Activated CD8-positive, alpha-beta memory T cell treated with anti-CD3 and anti-CD28 coated beads for 36 hours (primary cell): ENCODE results near the gene DGLUCY. TPM values are rescaled to one million over a fixed set of nuclear protein-coding genes. Genes with fewer than 3 reads are reported as not detected.
"Not testable (repeated sequence)": the region's sequence is repeated elsewhere in the genome, so short reads cannot be mapped to it uniquely, and the experiment has no call there.

Source experiments
- CTCF ChIA-PET: fragments of 350-600 bp; sonication (Branson Sonifier 250); formaldehyde crosslinking; loops from one replicate; lab custom pipeline; 2021; ENCODE audit warnings: antibody characterized with exemption; lab: Charles Lee
- POLR2A ChIA-PET: fragments of 350-600 bp; sonication (Branson Sonifier 250); formaldehyde crosslinking; loops from one replicate; lab custom pipeline; 2021; ENCODE audit warnings: antibody characterized with exemption; lab: Charles Lee
- total RNA-seq, 2 experiments: library from RNA; stranded (reverse); gene quantifications; one replicate each; pipeline ENCODE4 v1.2.3, GENCODE V29; 2021

Gene DGLUCY
- total RNA-seq, 2 experiments from 2014 or later, result 41.1 to 44.5 TPM

DNA sequence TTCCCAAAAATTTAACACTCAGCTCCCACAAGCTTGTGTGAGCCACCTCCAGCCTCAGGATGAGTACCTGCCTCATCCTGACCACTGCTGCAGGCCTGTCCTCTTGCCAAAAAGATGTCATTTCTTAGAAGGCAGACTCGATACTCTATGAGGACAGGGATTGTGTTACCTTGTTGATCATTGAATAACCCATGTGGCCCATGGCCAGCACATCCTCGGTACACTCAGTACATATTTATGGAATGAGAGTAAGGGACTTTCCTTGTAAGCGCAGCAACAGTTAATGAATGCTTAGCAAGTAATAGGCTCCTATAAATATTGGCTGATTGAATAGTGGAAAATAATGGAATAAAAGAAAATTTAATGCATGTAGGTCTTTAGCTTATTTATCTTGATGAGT, 15.3 kb upstream of the DGLUCY start:
- CTCF ChIA-PET, result interaction anchor here (1.0 kb wide), 1 partner anchor 20 kb away, joined by 3 read pairs; no protein-coding TSS in a partner anchor
- POLR2A ChIA-PET, result interaction anchor here (0.7 kb wide), 1 partner anchor 17 kb away, joined by 3 read pairs; no protein-coding TSS in a partner anchor

DNA sequence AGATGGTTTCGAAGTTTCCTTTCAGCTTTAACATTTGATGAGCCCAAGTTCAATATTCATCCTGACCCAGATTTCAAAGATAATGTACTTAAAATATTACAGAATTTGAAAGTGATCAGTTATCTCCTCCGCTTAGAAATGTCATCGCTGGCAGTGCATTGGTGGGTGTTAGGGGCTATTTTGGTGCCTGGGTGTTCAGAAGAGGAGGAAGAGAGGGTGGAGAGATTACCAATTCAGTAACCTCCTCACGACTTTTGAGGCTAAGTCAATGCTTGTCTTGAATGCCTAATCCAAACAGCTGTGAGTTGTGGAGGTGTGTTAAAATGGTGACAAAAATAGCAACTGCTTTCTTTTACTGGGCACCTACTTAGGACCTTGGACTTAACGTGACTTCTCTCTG, 13.8 kb upstream of the DGLUCY start:
- ChIA-PET POLR2A (interaction anchor here (0.6 kb wide), 1 partner anchor 24 kb away, joined by 6 read pairs; no protein-coding TSS in a partner anchor), CTCF (interaction anchor here (0.9 to 1.4 kb wide), 2 partner anchors 14 to 38 kb away, joined by 3 to 4 read pairs; partner anchors contain the start of gene DGLUCY)

DNA sequence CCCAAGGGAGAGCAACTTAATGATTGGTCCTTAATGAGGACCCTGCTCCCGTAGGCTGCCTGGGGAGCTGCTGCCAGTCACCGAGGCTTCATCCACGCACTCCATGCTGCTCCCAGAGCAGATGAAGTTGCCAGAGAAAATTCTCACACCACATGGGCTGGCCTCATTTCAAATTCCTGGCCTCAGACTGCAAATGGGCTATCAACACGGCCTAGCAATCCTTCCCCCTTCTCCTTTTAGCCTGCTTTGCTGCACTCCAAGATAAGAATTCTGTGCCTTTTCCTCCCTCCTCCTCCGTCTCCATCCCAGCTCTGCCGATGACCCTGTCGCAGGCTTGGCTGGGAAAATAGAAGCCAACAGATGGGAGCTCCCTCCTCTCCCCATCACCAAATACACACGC, 10.8 kb upstream of the DGLUCY start:
- POLR2A ChIA-PET, result interaction anchor here (0.5 kb wide), 1 partner anchor 10 kb away, joined by 3 read pairs; no protein-coding TSS in a partner anchor
- CTCF ChIA-PET, result no interaction called here

DNA sequence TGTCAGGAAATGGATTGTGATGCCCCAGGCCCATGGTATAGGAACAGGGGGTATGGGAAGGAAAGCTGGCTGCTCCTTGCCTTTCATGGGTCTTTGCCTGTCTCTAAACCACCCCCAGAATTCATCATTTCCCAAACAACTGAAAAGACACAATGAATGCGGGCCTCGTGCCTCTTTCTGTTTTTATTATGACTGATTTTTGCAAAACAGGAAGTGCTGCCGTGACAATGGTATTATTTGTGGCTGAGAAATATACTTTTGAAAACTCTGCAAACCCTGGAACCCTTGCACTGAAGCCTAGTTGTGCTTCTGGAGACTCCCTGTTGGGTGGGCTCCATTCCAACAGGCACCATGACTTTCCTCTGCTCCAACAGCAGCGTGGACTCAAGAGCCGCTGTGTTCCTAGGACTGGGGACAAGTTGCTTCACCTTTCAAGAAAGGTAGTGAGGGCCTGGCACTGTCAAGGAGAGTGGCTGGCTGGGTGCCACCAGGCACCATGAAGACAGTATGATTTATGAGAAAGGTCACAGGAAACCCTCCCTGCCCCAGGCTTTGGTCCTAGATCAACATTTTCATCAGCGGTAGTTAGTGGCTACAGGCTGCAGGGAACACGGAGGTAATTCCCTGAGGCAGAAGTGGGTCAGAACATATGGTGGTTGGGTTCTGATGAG, 4.8 kb upstream of the DGLUCY start:
- POLR2A ChIA-PET, result no interaction called here
- CTCF ChIA-PET, result interaction anchor here (0.7 kb wide), 1 partner anchor 174 kb away, joined by 3 read pairs; no protein-coding TSS in a partner anchor

DNA sequence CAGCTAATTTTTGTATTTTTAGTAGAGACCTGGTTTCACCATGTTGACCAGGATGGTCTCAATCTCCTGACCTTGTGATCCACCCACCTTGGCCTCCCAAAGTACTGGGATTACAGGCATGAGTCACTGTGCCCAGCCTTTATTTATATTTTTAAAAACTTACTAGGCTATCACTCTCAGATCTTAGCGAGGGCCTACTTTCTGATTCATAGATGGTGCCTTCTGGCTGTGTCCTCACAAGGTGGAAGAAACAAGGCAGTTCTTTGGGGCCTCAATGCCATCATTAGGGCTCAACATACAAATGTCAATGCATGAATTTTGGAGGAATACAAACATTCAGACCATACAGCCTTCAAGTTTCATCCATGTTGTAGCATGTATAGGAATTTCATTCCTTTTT, 2.4 kb upstream of the DGLUCY start:
- ChIA-PET POLR2A (no interaction called here), CTCF (no interaction called here)

DNA sequence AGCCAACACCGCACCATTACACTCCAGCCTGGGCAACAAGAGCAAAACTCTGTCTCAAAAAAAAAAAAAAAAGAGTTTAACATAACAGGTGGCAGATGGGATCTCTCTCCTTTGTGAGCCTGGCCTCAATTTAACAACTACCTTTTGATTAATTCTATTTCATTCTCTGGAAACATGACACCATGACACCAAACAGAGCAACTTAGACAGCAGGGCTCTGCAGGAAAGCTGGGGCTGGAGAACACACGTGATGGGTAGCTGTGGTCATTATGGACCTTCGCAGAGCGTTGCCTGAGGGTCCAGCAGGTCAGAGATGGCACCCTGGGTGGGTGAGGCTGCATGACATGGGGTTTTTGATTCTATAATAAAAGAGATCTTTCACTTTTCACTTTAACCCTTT, 1.7 kb upstream of the DGLUCY start:
- POLR2A ChIA-PET, result interaction anchor here (0.6 to 4.9 kb wide), 2 partner anchors 15 to 52 kb away, joined by 3 to 81 read pairs; partner anchors contain the start of gene RPS6KA5
- CTCF ChIA-PET, result interaction anchor here (0.6 kb wide), 1 partner anchor 13 kb away, joined by 3 read pairs; no protein-coding TSS in a partner anchor

DNA sequence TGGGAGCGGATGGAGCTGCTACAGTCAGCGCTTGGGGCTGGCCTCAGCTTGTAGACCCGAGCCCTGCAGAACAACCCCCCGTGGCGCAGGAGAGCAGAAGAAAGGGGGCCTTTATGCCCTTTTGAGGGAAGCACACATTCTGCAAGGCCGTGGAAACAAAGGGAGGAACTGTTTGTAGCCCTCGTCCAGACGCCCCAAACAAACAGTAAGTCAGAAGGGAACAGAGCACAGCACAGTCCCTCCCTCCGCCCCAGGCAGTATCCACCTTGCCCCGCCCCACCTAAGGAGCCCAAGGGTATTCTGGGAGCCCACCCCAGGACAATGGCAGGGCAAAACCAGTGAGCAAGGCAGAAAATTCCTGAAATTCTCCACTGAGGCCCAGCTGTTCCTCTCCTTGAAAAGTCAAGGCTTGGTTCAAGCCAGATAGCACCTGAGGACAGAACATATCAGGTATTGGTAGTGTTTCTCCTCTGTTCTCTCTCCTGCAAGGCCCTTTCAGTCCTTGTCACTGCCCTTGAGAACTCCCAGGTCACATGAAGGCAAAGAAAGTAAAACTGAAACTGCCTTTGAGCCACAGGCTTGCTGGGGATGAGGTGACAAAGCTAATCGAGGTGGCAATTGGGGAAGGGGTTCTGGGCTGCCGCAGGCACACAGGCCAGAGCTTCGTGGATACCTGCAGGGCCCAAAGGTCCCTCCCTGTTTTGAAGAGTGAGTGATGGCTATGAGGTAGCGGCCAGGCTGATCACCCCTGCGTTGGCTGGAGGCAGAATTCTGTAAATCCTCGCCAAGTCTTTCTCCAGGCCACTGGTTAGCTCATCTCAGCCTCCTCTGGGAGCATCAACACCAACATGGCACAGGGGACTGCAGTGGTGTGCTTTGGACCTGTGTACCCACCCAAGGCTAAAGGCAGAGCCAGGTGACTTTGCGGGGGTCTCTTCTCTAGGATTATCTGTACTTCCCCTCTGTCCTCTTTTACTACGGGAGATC, 499 bp downstream of the DGLUCY start:
- ChIA-PET CTCF (interaction anchor here (1.0 to 3.2 kb wide), 8 partner anchors 14 to 211 kb away, joined by 3 to 18 read pairs (median 6); partner anchors contain the start of gene RPS6KA5), POLR2A (interaction anchor here (0.6 to 4.9 kb wide), 10 partner anchors 36 to 394 kb away, joined by 3 to 81 read pairs (median 4); partner anchors contain the start of gene RPS6KA5)

DNA sequence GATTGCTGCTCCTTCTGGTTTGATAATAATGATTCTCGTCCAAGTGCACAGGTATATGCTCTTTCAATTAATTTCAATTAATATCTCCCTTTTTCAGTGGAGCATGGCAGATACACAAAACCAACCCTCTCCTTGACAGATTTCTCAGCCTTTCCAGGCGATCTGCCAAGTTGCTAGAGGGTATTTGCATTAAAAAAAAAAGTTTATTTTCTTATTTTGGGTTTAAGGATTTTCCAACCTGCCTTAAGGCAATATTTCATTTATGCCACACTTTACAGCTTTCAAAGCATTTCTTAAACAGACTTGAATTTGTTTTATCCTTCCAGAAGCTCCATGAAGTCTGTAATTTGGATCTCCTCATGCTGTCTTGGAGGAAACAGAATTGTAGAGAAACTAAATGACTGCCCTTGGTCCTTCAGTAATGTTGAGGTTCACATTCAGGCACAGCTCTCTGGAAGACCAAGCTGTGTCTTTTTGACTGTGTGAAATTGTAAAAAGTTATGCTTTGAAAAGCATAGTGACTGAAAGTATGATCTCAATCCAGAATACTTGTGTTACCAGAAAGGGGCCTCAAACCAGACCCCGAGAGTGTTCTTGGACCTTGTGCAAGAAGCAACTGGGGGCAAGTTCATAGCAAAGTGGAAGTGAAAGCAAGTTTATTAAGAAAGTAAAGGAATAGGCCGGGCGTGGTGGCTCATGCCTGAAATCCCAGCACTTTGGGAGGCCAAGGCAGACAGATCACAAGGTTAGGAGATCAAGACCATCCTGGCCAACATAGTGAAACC, 2.3 kb downstream of the DGLUCY start:
- POLR2A ChIA-PET, result interaction anchor here (0.9 to 4.9 kb wide), 4 partner anchors 18 to 147 kb away, joined by 3 to 81 read pairs (median 13); partner anchors contain the start of gene RPS6KA5
- CTCF ChIA-PET, result interaction anchor here (0.6 to 3.2 kb wide), 6 partner anchors 29 to 213 kb away, joined by 3 to 18 read pairs (median 5); partner anchors contain the start of gene RPS6KA5

DNA sequence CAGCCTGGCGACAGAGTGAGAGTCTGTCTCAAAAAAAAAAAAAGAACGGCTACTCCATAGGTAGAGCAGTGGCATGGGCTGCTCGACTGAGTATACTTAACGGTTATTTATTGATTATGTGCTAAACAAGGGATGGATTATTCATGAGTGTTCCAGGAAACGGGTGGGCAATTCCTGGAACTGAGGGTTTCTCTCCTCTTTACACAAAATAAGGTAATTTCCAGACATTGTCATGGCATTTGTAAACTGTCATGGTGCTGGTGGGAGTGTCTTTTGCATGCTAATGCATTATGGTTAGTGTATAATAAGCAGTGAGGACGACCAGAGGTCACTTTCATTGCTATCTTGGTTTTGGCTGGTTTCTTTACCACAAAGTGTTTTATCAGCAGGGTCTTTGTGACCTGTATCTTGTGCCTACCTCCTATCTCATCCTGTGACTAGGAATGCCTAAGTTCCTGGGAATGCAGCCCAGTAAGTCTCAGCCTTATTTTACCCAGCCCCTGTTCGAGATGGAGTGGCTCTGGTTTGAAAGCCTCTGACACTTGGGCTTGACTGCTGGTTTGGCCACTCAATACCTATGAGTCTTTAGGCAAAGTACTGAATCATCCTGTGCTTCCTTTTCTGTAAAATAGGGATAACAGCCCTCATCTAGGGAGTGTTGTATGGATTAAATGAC, 3.2 kb downstream of the DGLUCY start:
- ChIA-PET POLR2A (interaction anchor here (3.4 to 4.9 kb wide), 2 partner anchors 57 to 147 kb away, joined by 17 to 81 read pairs; partner anchors contain the start of gene RPS6KA5), CTCF (interaction anchor here (0.8 kb wide), 1 partner anchor 28 kb away, joined by 3 read pairs; no protein-coding TSS in a partner anchor)

DNA sequence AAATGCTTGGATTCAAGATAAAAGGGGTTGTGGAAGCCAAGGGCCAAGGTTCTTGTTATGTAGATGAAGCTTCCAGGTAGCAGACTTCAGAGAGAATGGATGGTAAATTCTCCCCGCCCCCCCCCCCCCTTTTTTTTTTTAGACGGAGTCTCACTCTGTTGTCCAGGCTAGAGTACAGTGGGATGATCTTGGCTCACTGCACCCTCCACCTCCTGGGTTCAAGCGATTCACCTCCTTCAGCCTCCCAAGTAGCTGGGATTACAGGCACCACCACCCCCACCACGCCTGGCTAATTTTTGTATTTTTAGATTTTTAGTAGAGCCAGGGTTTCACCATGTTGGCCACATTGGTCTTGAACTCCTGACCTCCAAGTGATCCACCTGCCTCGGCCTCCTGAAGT, 4.1 kb downstream of the DGLUCY start:
- POLR2A ChIA-PET, result no interaction called here
- CTCF ChIA-PET, result no interaction called here

DNA sequence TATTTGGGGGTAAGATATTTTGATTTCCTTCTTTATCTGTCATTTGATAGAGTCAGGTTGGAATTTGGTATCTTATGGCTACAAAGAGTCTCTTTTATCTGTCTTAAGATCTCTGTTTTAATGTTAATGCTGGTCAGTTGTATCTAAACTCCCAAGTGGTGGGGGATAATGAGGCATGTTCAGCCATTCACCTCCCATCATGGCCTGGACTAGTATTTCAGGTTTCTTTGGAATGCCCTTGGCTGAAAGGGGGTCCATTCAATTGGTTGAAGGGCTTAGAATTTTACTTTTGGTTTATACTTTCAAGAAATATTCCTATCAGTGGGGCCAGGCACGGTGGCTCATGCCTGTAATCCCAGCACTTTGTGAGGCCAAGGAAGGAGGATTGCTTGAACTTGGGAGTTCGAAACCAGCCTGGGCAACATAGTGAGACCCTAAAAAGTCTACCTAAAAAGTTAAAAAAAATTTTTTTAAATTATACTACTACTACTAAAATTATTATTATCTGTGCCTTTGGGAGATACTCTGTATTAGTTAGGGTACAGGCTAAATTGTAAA, 4.7 kb downstream of the DGLUCY start:
- ChIA-PET CTCF (interaction anchor here (0.6 to 1.6 kb wide), 2 partner anchors 20 to 30 kb away, joined by 3 to 4 read pairs; no protein-coding TSS in a partner anchor), POLR2A (interaction anchor here (0.5 kb wide), 1 partner anchor 233 kb away, joined by 3 read pairs; no protein-coding TSS in a partner anchor)

DNA sequence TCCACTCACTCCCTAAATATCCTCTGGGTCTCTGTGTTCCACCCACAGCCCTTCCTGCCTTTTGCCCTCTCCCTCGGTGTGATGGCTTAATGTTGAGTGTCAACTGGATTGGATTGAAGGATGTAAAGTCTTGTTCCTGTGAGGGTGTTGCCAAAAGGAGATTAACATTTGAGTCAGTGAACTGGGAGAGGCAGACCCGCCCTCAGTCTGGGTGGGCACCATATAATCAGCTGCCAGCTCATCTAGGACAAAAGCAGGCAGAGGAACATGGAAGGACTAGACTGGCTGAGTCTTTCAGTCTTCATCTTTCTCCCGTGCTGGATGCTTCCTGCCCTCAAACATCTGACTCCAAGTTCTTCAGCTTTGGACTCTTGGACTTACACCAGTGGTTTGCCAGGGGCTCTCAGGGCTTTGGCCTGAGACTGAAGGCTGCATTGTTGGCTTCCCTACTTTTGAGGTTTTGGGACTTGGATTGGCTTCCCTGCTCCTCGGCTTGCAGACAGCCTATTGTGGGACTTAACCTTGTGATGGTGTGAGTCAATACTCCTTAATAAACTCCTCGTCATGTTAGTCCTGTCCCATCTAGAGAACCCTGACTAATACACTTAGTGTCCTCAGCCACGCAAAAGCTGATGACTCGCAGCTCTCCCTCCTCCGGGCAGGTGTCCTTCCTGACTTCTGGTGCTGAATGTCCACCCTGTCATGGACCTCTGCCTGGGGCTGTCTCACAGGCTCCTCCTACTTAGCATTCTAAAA, 5.9 kb downstream of the DGLUCY start:
- CTCF ChIA-PET, result interaction anchor here (1.6 kb wide), 1 partner anchor 19 kb away, joined by 4 read pairs; no protein-coding TSS in a partner anchor

DNA sequence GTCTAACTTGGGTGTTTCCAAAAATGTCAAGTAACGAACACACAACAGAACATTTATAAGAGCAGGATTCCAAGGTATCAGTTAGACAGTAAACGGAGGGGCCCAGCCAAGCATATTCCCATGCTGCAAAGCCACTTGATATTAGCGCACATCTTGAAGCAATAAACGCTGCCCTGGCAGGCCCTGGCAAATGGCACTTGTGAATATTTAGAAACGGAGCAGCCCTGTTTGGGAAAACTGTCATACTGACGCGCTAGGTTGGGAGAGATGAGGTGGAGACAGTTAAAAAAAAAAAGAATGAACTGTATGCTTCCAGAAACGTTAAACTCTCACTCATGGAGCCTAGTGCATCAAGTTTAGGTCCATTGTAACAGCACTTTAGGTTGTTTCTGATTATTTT, 9.3 kb downstream of the DGLUCY start:
- CTCF ChIA-PET, result no interaction called here
- POLR2A ChIA-PET, result no interaction called here

More for the DNA sequence above, 5.9 kb downstream of the DGLUCY start:
- POLR2A ChIA-PET, result no interaction called here

DNA sequence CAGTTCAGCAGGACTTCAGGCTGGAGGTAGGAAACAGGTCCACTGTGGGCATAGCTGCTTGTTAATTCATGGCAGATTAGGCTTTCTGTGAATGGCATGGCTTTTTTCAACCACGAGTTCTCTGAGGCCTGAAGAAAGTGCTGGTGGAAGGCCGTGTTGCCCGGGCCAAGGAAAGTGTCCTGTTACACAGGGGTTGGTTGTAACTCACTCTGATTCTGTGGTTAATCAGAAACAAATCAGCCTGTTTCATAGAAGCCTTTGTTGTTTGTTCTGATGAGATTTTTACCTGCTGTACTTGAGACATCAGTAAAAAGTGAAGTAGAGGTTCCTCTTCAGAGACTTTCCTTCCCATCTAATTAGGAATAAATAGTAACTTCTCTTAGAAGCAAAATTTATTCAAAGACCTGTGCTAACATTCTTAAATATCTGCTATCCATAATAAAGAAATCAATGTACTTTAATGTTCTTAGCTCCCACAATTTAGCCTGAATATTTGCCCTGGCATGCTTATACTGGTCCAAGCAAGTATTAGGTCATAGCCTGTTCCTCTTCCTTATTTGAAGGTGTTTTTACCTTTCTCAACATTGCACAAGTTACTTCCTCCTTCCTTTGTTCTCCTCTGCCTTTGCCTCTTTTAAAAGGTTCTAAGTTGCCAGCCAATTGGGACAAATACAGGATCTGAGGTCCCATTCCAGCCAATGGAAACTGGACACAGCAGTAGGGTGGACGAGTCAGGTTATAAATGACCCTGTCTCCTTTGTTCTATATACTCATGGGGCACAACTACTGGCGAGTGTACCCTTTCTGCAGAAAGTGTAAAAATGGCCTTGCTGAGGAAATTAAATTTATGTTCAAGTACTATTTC, 10.8 kb downstream of the DGLUCY start:
- POLR2A ChIA-PET, result not testable (repeated sequence)

DNA sequence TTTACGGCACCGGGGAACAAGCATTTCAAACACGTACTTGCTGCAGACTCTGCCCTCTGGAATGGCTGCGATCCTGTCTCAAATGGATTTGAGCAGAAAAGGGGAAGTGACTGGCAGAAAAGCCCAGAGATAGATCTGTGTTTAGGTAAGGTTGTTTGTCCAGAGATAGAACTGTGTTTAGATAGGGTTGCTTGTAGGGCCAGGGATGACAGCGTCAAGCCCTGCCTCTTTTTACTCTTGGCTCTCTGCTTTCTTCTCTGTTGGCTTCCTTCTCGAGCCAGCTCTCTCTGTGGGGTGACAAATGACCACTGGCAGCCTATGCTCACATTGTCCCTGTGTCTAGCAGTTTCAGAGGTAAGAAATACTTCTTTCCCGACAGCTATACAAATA, 11.4 kb downstream of the DGLUCY start:
- POLR2A ChIA-PET, result no interaction called here
- CTCF ChIA-PET, result interaction anchor here (0.5 to 1.4 kb wide), 2 partner anchors 12 to 156 kb away, joined by 3 to 5 read pairs; no protein-coding TSS in a partner anchor

More for the DNA sequence above, 10.8 kb downstream of the DGLUCY start:
- CTCF ChIA-PET, result interaction anchor here (0.5 to 1.4 kb wide), 3 partner anchors 13 to 155 kb away, joined by 3 to 5 read pairs (median 3); no protein-coding TSS in a partner anchor
